HEK293 (cell line): ENCODE data around the gene CA6.

Source experiments
- CTCF ChIA-PET: fragments of 350-600 bp; formaldehyde crosslinking; extraction: SDS; loops from one replicate; lab custom pipeline; 2021; ENCODE audit warnings: antibody characterized with exemption; lab: Yijun Ruan, JAX
- POLR2A ChIA-PET: fragments of 300-600 bp; formaldehyde crosslinking; extraction: SDS; loops from one replicate; lab custom pipeline; 2020; ENCODE audit warnings: antibody characterized with exemption, inconsistent platforms; lab: Yijun Ruan, JAX
- H3K27ac ChIP-seq: fragments of 200-500 bp; sonication (Bioruptor generic); 2 replicates; pipeline ENCODE4 v1.5.1; 2014; ENCODE audit warnings: low read depth, low read length, control low read depth, inconsistent platforms; ENCODE audit errors: extremely low read depth
- H3K36me3 ChIP-seq, 2 experiments: fragments of 200-500 bp in 1 of 2; sonication (Bioruptor generic) in 1 of 2; 1 replicate in 1 of 2; 2 replicates in 1 of 2; pipeline ENCODE4 v1.5.1; 2014 to 2017; ENCODE audit warnings: inconsistent platforms in 2 of 2, low read length in 2 of 2; ENCODE audit not compliant: control insufficient read depth in 2 of 2, insufficient read depth in 1 of 2
- H3K4me1 ChIP-seq: fragments of 200-500 bp; sonication (Bioruptor generic); 2 replicates; pipeline ENCODE4 v1.5.1; 2014; ENCODE audit warnings: mild to moderate bottlenecking, low read length, inconsistent platforms; ENCODE audit not compliant: control insufficient read depth, insufficient read depth
- H3K4me3 ChIP-seq: 2 replicates; pipeline ENCODE4 v1.5.1; 2011; ENCODE audit warnings: low read depth, mild to moderate bottlenecking, control low read depth, low read length, moderate library complexity
- H3K9me3 ChIP-seq: fragments of 200-500 bp; sonication (Bioruptor generic); 2 replicates; pipeline ENCODE4 v1.5.1; 2014; ENCODE audit warnings: low read depth, low read length, inconsistent platforms; ENCODE audit not compliant: control insufficient read depth, insufficient read depth
- BCL11A ChIP-seq: fragments of 450-650 bp; formaldehyde crosslinking; IDR thresholded peaks from 2 replicates; pipeline ENCODE4 v1.5.1; 2016; ENCODE audit warnings: low read depth, missing biosample characterization, missing genetic modification characterization
- KLF16 ChIP-seq: fragments of 450-650 bp; formaldehyde crosslinking; IDR thresholded peaks from 2 replicates; pipeline ENCODE4 v1.5.1; 2017; ENCODE audit warnings: missing biosample characterization, missing genetic modification characterization
- MEIS1 ChIP-seq: sonication (generic); formaldehyde crosslinking; IDR thresholded peaks from 2 replicates; pipeline ENCODE4 v1.8.1; 2022; ENCODE audit warnings: missing genetic modification reagents, mild to moderate bottlenecking, borderline replicate concordance
- SALL2 ChIP-seq: fragments of 450-650 bp; formaldehyde crosslinking; IDR thresholded peaks from 2 replicates; pipeline ENCODE4 v1.5.0; 2017; ENCODE audit warnings: missing biosample characterization, mild to moderate bottlenecking, missing genetic modification characterization, borderline replicate concordance
- SCRT2 ChIP-seq: fragments of 450-650 bp; formaldehyde crosslinking; IDR thresholded peaks from 2 replicates; pipeline ENCODE4 v1.5.1; 2016; ENCODE audit warnings: missing biosample characterization, missing genetic modification characterization
- ZBTB8A ChIP-seq: fragments of 450-650 bp; formaldehyde crosslinking; IDR thresholded peaks from 2 replicates; pipeline ENCODE4 v1.5.1; 2016; ENCODE audit warnings: missing biosample characterization, missing genetic modification characterization
- ZIC2 ChIP-seq: fragments of 450-650 bp; formaldehyde crosslinking; IDR thresholded peaks from 2 replicates; pipeline ENCODE4 v1.5.1; 2016; ENCODE audit warnings: missing biosample characterization, missing genetic modification characterization
- ZNF121 ChIP-seq: fragments of 450-650 bp; formaldehyde crosslinking; IDR thresholded peaks from 2 replicates; pipeline ENCODE4 v1.5.1; 2016; ENCODE audit warnings: missing biosample characterization, missing genetic modification characterization
- ZNF148 ChIP-seq: fragments of 450-650 bp; formaldehyde crosslinking; IDR thresholded peaks from 2 replicates; pipeline ENCODE4 v1.5.0; 2017; ENCODE audit warnings: missing biosample characterization, missing genetic modification characterization, borderline replicate concordance
- ZNF248 ChIP-seq: fragments of 450-650 bp; formaldehyde crosslinking; IDR thresholded peaks from 2 replicates; pipeline ENCODE4 v1.5.1; 2017; ENCODE audit warnings: missing biosample characterization, missing genetic modification characterization
- ZNF274 ChIP-seq, 2 experiments: fragments of 200-500 bp in 1 of 2; fragments of 450-650 bp in 1 of 2; sonication (Bioruptor generic) in 1 of 2; formaldehyde crosslinking in 1 of 2; IDR thresholded peaks; 2 replicates each; pipeline versions ENCODE4 v1.5.1 to v1.6.1; 2014 to 2016; ENCODE audit warnings: borderline replicate concordance in 1 of 2, inconsistent platforms in 1 of 2, low read length in 1 of 2, missing biosample characterization in 1 of 2, missing genetic modification characterization in 1 of 2
- ZNF324 ChIP-seq: fragments of 450-650 bp; formaldehyde crosslinking; IDR thresholded peaks from 2 replicates; pipeline ENCODE4 v1.5.1; 2016; ENCODE audit warnings: missing biosample characterization, missing genetic modification characterization
- ZNF341 ChIP-seq: fragments of 450-650 bp; formaldehyde crosslinking; IDR thresholded peaks from 2 replicates; pipeline ENCODE4; 2016; ENCODE audit warnings: low read depth, missing biosample characterization, missing genetic modification characterization
- ZNF473 ChIP-seq: fragments of 450-650 bp; formaldehyde crosslinking; IDR thresholded peaks from 2 replicates; pipeline ENCODE4 v1.5.1; 2017; ENCODE audit warnings: missing biosample characterization, missing genetic modification characterization
- ZNF521 ChIP-seq: fragments of 450-650 bp; formaldehyde crosslinking; IDR thresholded peaks from 2 replicates; pipeline ENCODE4 v1.5.1; 2017; ENCODE audit warnings: missing biosample characterization, mild to moderate bottlenecking, missing genetic modification characterization
- ZNF623 ChIP-seq: fragments of 450-650 bp; formaldehyde crosslinking; IDR thresholded peaks from 2 replicates; pipeline ENCODE4 v1.5.1; 2016; ENCODE audit warnings: missing biosample characterization, missing genetic modification characterization
- ZSCAN16 ChIP-seq: fragments of 450-650 bp; formaldehyde crosslinking; IDR thresholded peaks from 2 replicates; pipeline ENCODE4 v1.5.1; 2016; ENCODE audit warnings: missing biosample characterization, missing genetic modification characterization
- TF ChIP-seq, protein P1 (sequence below): fragments of 450-650 bp; formaldehyde crosslinking; IDR thresholded peaks from 2 replicates; pipeline ENCODE4 v1.5.1; 2016; ENCODE audit warnings: missing biosample characterization, missing genetic modification characterization

Gene CA6

GRCh38 chr1:8947127-8947691 lies 1.5 kb downstream of the CA6 start:
- no peaks in the 10 kb centered on the region for H3K4me1 ChIP-seq
- no peaks in the 10 kb centered on the region for H3K36me3 ChIP-seq
- no peaks in the 10 kb centered on the region for H3K9me3 ChIP-seq
- CTCF ChIA-PET, result interaction anchor here (2.2 kb wide), 1 partner anchor 29 kb away, joined by 8 read pairs; no protein-coding TSS in a partner anchor
- H3K27ac ChIP-seq, result no peak overlapping the region
- H3K4me3 ChIP-seq, result no peak overlapping the region
- POLR2A ChIA-PET, result interaction anchor here (1.1 kb wide), 1 partner anchor 9 kb away, joined by 3 read pairs; no protein-coding TSS in a partner anchor
- no peak for TF ChIP-seq BCL11A (tag by site-specific recombination)
- TF ChIP-seq, protein P1, sequence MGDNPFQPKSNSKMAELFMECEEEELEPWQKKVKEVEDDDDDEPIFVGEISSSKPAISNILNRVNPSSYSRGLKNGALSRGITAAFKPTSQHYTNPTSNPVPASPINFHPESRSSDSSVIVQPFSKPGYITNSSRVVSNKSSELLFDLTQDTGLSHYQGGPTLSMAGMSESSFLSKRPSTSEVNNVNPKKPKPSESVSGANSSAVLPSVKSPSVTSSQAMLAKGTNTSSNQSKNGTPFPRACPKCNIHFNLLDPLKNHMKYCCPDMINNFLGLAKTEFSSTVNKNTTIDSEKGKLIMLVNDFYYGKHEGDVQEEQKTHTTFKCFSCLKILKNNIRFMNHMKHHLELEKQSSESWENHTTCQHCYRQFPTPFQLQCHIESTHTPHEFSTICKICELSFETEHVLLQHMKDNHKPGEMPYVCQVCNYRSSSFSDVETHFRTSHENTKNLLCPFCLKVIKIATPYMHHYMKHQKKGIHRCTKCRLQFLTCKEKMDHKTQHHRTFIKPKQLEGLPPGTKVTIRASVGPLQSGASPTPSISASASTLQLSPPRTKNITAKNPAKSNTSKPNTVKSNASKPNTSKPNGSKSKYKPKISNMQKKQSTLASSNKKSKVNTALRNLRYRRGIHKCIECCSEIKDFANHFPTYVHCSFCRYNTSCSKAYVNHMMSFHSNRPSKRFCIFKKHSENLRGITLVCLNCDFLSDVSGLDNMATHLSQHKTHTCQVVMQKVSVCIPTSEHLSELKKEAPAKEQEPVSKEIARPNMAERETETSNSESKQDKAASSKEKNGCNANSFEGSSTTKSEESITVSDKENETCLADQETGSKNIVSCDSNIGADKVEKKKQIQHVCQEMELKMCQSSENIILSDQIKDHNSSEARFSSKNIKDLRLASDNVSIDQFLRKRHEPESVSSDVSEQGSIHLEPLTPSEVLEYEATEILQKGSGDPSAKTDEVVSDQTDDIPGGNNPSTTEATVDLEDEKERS, result no peak
- TF ChIP-seq ZNF148, result no peak
- TF ChIP-seq ZBTB8A (tag by site-specific recombination), result no peak
- no peak for TF ChIP-seq SALL2 (tag by site-specific recombination)
- TF ChIP-seq ZNF324 (tag by site-specific recombination), result no peak
- TF ChIP-seq ZNF274 (IDR thresholded peaks at IDR 0.05; ENCODE audit: low read length), result no peak
- TF ChIP-seq ZNF274 (tag by site-specific recombination; IDR thresholded peaks at IDR 0.05; ENCODE audit: borderline replicate concordance), result no peak
- TF ChIP-seq ZNF121 (tag by site-specific recombination), result no peak
- no peak for TF ChIP-seq ZNF521 (tag by site-specific recombination)
- TF ChIP-seq, all 188 proteins: peak for 0

- POLR2A ChIA-PET, result interaction anchor here (0.6 kb wide), 1 partner anchor 49 kb away, joined by 13 read pairs; no protein-coding TSS in a partner anchor
- Histone ChIP-seq H3K27ac (no peak overlapping the region), H3K4me1 (no peaks in the 10 kb centered on the region), H3K9me3 (no peaks in the 10 kb centered on the region), H3K36me3 (no peaks in the 10 kb centered on the region), H3K4me3 (no peak overlapping the region)
- no peak for TF ChIP-seq MEIS1
- TF ChIP-seq ZNF341 (tag by site-specific recombination), result no peak
- no peak for TF ChIP-seq ZNF274 (IDR thresholded peaks at IDR 0.05; ENCODE audit: low read length)
- TF ChIP-seq ZNF274 (tag by site-specific recombination; IDR thresholded peaks at IDR 0.05; ENCODE audit: borderline replicate concordance), result no peak
- no peak for TF ChIP-seq ZSCAN16 (tag by site-specific recombination)
- TF ChIP-seq ZNF248 (tag by site-specific recombination), result no peak
- TF ChIP-seq KLF16 (tag by site-specific recombination), result no peak
- TF ChIP-seq SCRT2 (tag by site-specific recombination), result no peak
- CTCF ChIA-PET, result no interaction called here
Observed at GRCh38 chr1:8950309-8950708, 4.6 kb downstream of the CA6 start.

DNA sequence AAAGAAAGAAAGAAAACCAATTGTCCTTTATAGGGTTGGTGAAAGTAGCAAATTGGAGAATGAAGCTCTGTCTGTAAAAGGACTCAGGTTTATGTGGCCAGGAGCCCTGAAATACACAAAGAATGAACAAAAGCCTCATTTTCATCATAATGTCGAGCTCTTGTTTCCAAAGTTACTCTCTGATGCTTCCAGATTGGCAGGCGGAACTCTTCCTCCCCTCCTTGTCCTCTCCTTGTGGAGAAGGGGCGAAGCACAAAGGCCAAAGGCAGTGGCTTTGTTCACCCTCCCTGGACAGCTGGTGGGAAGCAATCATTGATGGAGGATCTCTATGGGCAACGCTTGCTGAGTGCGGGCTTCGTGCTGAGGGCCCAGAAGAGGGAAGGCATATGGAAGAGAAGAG lies 5.6 kb downstream of the CA6 start:
- no peak overlapping the region for H3K4me3 ChIP-seq
- CTCF ChIA-PET, result no interaction called here
- no peaks in the 10 kb centered on the region for H3K4me1 ChIP-seq
- H3K27ac ChIP-seq, result no peak overlapping the region
- H3K9me3 ChIP-seq, result no peaks in the 10 kb centered on the region
- POLR2A ChIA-PET, result interaction anchor here (0.6 kb wide), 1 partner anchor 50 kb away, joined by 13 read pairs; no protein-coding TSS in a partner anchor
- TF ChIP-seq ZIC2 (tag by site-specific recombination) (no peak), ZNF473 (tag by site-specific recombination) (no peak), ZNF121 (tag by site-specific recombination) (no peak), ZNF623 (tag by site-specific recombination) (no peak), SALL2 (tag by site-specific recombination) (no peak)
- no peaks in the 10 kb centered on the region for H3K36me3 ChIP-seq
